ENCODE results near the gene CIAO1. TPM values are rescaled to one million over a fixed set of nuclear protein-coding genes. Genes with fewer than 3 reads are reported as not detected.
A peak's percentile ranks its signal among the peaks of the same experiment; 100 is the strongest.

Gene CIAO1
- total RNA-seq, 3 donors from 2014 or later (not counting 1 experiment from before 2014, with no cell fraction given): 74.9 to 109 (median 106) TPM

GRCh38 chr2:96240341-96241038, 25.5 kb upstream of the CIAO1 start:
- Histone ChIP-seq H3K27me3 (ENCODE audit: control insufficient read depth, insufficient read depth, low read length) (no peaks in the 10 kb centered on the region), H3K27ac (ENCODE audit: low read length) (no peak overlapping the region), H3K4me1 (ENCODE audit: control insufficient read depth, insufficient read depth, low read length) (peaks cover 32% of the 10 kb centered on the region), H3K4me3 (ENCODE audit: low read length) (no peak overlapping the region), H3K36me3 (ENCODE audit: control insufficient read depth, insufficient read depth, low read length) (no peaks in the 10 kb centered on the region), H3K9me3 (ENCODE audit: control insufficient read depth, insufficient read depth, low read length) (no peaks in the 10 kb centered on the region)
- peaks cover 16 to 20% of the 10 kb centered on the region in 2 donors for H3K4me1 Mint-ChIP-seq
- peak overlapping the region; percentile 29 to 93 for H3K27ac Mint-ChIP-seq
- H3K9me3 Mint-ChIP-seq: no peaks in the 10 kb centered on the region
- intact Hi-C loops (cut with micrococcal nuclease): no loop called here
- no peak for TF ChIP-seq CTCF (IDR thresholded peaks at IDR 0.05)
- ATAC-seq: no peak
- 95% methylated on average over 9 of the region's 9 CpGs for WGBS (ENCODE audit: insufficient coverage)
- no peaks in the 10 kb centered on the region for H3K27me3 Mint-ChIP-seq (ENCODE audit: low read depth in 2 of 2)
- H3K4me3 Mint-ChIP-seq: no peak overlapping the region
- no peak for DNase-seq
- H3K36me3 Mint-ChIP-seq: no peaks in the 10 kb centered on the region

- Mint-ChIP-seq H3K36me3 (no peaks in the 10 kb centered on the region), H3K27ac (peak overlapping the region; percentile 93 to 94), H3K4me3 (peak overlapping the region; percentile 67), H3K9me3 (no peaks in the 10 kb centered on the region), H3K27me3 (ENCODE audit: low read depth in 2 of 2) (no peaks in the 10 kb centered on the region), H3K4me1 (peaks cover 21 to 25% of the 10 kb centered on the region in 2 donors)
- H3K27me3 ChIP-seq (ENCODE audit: control insufficient read depth, insufficient read depth, low read length): no peaks in the 10 kb centered on the region
- H3K4me1 ChIP-seq (ENCODE audit: control insufficient read depth, insufficient read depth, low read length): peaks cover 37% of the 10 kb centered on the region
- no peak overlapping the region for H3K4me3 ChIP-seq (ENCODE audit: low read length)
- H3K27ac ChIP-seq (ENCODE audit: low read length): peak overlapping the region; percentile 84
- H3K36me3 ChIP-seq (ENCODE audit: control insufficient read depth, insufficient read depth, low read length): no peaks in the 10 kb centered on the region
- no peak for DNase-seq
- H3K9me3 ChIP-seq (ENCODE audit: control insufficient read depth, insufficient read depth, low read length): no peaks in the 10 kb centered on the region
- ATAC-seq: no peak
- TF ChIP-seq CTCF (IDR thresholded peaks at IDR 0.05): no peak
- WGBS (ENCODE audit: insufficient coverage): 91% methylated on average over 2 of the region's 2 CpGs
- intact Hi-C loops (cut with micrococcal nuclease): no loop called here
These were observed 24.8 kb upstream of the CIAO1 start for GRCh38 chr2:96241227-96241626.

- peak; percentile 94 to 97 (median 95) for ATAC-seq
- 21% methylated on average over 4 of the region's 5 CpGs for WGBS (ENCODE audit: insufficient coverage)
- H3K27ac Mint-ChIP-seq: peak overlapping the region; percentile 93 to 94
These were observed 24.0 kb upstream of the CIAO1 start for GRCh38 chr2:96241900-96242611.

More at GRCh38 chr2:96241900-96242611, 24.0 kb upstream of the CIAO1 start:
- peak overlapping the region; percentile 84 for H3K27ac ChIP-seq (ENCODE audit: low read length)
- no peaks in the 10 kb centered on the region for H3K36me3 ChIP-seq (ENCODE audit: control insufficient read depth, insufficient read depth, low read length)
- DNase-seq: peak; percentile 28 to 72
- no peaks in the 10 kb centered on the region for H3K9me3 ChIP-seq (ENCODE audit: control insufficient read depth, insufficient read depth, low read length)
- Mint-ChIP-seq H3K4me3 (peak overlapping the region; percentile 67), H3K27me3 (ENCODE audit: low read depth in 2 of 2) (no peaks in the 10 kb centered on the region), H3K4me1 (peaks cover 26 to 34% of the 10 kb centered on the region in 2 donors), H3K36me3 (no peaks in the 10 kb centered on the region), H3K9me3 (no peaks in the 10 kb centered on the region)
- TF ChIP-seq CTCF (IDR thresholded peaks at IDR 0.05): no peak
- H3K27me3 ChIP-seq (ENCODE audit: control insufficient read depth, insufficient read depth, low read length): no peaks in the 10 kb centered on the region
- intact Hi-C loops (cut with micrococcal nuclease): no loop called here
- peaks cover 46% of the 10 kb centered on the region for H3K4me1 ChIP-seq (ENCODE audit: control insufficient read depth, insufficient read depth, low read length)
- no peak overlapping the region for H3K4me3 ChIP-seq (ENCODE audit: low read length)

Data from natural killer cell (primary cell).